ENCODE results near the gene C1QTNF5. TPM values are rescaled to one million over a fixed set of nuclear protein-coding genes. Genes with fewer than 3 reads are reported as not detected.

Gene C1QTNF5
- total RNA-seq, 1 donor from 2014 or later: 0.90 TPM

DNA sequence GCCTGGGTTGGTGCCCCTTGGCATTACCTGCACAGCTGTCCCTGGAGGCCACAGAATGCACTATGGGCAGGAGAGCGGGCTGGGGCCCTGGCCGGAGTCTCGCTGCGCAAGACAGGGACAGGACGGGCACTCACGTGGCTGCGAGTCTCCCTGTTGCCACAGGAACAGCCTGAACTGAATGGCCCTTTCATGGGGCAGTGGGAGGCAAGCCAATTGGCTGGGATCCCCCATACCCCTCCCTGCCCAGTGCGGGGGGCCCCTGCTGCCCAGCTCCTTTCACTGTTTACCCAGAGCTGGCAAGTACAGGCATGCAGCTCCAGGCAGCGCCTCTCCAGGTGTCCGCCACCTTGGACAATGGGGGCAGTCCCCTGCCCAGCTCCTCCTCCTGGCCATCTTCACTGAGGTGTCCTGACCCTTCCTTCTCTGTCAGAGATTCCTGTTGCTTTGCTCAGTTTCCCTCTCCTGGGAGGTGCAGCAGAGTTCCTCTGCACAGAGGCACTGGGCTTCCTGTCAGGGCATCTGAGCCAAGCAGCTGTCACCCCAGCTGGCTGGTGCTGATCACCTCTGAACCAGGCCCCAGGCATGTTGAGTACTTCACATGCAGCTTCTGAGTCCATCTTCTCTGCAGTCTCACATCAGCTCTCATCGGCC lies 35.6 kb upstream of the C1QTNF5 start:
- Mint-ChIP-seq H3K4me1 (peaks cover 59% of the 10 kb centered on the region), H3K4me3 (peak overlapping the region; percentile 63), H3K27ac (peak overlapping the region; percentile 60), H3K9me3 (no peaks in the 10 kb centered on the region), H3K36me3 (no peaks in the 10 kb centered on the region), H3K27me3 (ENCODE audit: insufficient read depth, low read depth) (peaks cover 11% of the 10 kb centered on the region)
- H3K4me3 ChIP-seq: no peak overlapping the region
- TF ChIP-seq EZH2phosphoT487 (IDR thresholded peaks at IDR 0.05) (no peak), EZH2 (IDR thresholded peaks at IDR 0.05) (no peak)
- TF ChIP-seq, protein P1, sequence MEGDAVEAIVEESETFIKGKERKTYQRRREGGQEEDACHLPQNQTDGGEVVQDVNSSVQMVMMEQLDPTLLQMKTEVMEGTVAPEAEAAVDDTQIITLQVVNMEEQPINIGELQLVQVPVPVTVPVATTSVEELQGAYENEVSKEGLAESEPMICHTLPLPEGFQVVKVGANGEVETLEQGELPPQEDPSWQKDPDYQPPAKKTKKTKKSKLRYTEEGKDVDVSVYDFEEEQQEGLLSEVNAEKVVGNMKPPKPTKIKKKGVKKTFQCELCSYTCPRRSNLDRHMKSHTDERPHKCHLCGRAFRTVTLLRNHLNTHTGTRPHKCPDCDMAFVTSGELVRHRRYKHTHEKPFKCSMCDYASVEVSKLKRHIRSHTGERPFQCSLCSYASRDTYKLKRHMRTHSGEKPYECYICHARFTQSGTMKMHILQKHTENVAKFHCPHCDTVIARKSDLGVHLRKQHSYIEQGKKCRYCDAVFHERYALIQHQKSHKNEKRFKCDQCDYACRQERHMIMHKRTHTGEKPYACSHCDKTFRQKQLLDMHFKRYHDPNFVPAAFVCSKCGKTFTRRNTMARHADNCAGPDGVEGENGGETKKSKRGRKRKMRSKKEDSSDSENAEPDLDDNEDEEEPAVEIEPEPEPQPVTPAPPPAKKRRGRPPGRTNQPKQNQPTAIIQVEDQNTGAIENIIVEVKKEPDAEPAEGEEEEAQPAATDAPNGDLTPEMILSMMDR (IDR thresholded peaks at IDR 0.05): no peak
- no peaks in the 10 kb centered on the region for H3K36me3 ChIP-seq
- peaks cover 6% of the 10 kb centered on the region for H4K20me1 ChIP-seq (ENCODE audit: low read depth)
- H3K4me2 ChIP-seq: peak overlapping the region; percentile 64
- peaks cover 71% of the 10 kb centered on the region for H3K4me1 ChIP-seq
- no peak overlapping the region for H2AFZ ChIP-seq (replicated peaks)
- H3K9ac ChIP-seq: no peak overlapping the region
- H3K79me2 ChIP-seq (ENCODE audit: low read depth): no peaks in the 10 kb centered on the region
- H3K27ac ChIP-seq: no peak overlapping the region
- peak; percentile 70 for DNase-seq (ENCODE audit: low spot score)
- no peaks in the 10 kb centered on the region for H3K9me3 ChIP-seq (ENCODE audit: low read depth)
- no peaks in the 10 kb centered on the region for H3K27me3 ChIP-seq
- H3F3A ChIP-seq (ENCODE audit: low read depth): peaks cover 58% of the 10 kb centered on the region

DNA sequence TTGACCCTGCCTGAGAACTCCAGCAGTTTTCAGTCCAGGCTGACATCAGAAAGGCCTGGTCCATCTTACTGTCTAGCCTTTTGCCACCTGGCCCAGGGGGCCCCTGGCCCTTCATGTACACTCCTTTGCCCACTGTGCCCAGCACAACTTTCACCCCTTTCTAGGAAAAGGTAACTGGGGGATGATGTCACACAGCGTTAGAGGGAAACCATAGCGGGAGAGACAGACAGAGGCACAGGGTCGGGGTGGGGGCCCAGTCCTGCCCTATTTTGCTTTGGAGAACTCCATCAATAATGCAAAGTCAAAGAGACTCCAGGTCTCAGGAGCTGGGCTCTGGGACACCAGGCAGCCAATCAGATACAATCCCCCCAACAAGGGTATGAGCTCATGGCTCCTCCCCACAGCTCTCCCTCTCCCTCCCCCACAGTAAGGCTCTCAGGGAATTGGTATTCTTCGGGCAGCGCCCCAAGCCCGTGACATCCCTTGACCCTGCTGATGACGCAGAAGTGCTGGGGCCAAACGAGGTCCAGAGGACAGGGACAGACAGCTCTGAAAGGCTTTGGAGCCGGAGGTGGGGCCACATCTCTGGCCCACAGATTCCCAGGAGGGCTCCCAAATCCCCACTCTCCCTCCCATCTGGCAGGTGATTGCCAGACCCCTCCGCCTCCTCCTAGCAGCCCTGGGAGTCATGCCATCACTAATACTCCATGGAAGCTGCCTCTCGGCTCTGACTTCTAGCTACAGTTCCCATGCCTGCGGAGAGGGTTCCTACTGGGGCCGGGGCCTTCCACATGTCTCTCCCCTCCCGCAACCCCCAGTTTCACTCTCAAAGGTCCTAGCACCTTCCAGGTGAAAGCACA lies 34.9 kb upstream of the C1QTNF5 start:
- Histone ChIP-seq H3K4me3 (no peak overlapping the region), H3K9ac (no peak overlapping the region), H3K27me3 (no peaks in the 10 kb centered on the region), H4K20me1 (ENCODE audit: low read depth) (peaks cover 6% of the 10 kb centered on the region), H3K4me1 (peaks cover 72% of the 10 kb centered on the region), H3K36me3 (no peaks in the 10 kb centered on the region), H3K4me2 (peak overlapping the region; percentile 64), H3K79me2 (ENCODE audit: low read depth) (no peaks in the 10 kb centered on the region), H3K9me3 (ENCODE audit: low read depth) (no peaks in the 10 kb centered on the region), H3K27ac (no peak overlapping the region), H3F3A (ENCODE audit: low read depth) (peaks cover 51% of the 10 kb centered on the region), H2AFZ (replicated peaks) (no peak overlapping the region)
- Mint-ChIP-seq H3K4me1 (peaks cover 58% of the 10 kb centered on the region), H3K4me3 (no peak overlapping the region), H3K36me3 (no peaks in the 10 kb centered on the region), H3K27me3 (ENCODE audit: insufficient read depth, low read depth) (peaks cover 10% of the 10 kb centered on the region), H3K27ac (peak overlapping the region; percentile 60), H3K9me3 (no peaks in the 10 kb centered on the region)
- TF ChIP-seq EZH2phosphoT487 (IDR thresholded peaks at IDR 0.05): no peak
- TF ChIP-seq EZH2 (IDR thresholded peaks at IDR 0.05): no peak
- TF ChIP-seq, protein P1 (IDR thresholded peaks at IDR 0.05): no peak
- peak; percentile 57 for DNase-seq (ENCODE audit: low spot score)

DNA sequence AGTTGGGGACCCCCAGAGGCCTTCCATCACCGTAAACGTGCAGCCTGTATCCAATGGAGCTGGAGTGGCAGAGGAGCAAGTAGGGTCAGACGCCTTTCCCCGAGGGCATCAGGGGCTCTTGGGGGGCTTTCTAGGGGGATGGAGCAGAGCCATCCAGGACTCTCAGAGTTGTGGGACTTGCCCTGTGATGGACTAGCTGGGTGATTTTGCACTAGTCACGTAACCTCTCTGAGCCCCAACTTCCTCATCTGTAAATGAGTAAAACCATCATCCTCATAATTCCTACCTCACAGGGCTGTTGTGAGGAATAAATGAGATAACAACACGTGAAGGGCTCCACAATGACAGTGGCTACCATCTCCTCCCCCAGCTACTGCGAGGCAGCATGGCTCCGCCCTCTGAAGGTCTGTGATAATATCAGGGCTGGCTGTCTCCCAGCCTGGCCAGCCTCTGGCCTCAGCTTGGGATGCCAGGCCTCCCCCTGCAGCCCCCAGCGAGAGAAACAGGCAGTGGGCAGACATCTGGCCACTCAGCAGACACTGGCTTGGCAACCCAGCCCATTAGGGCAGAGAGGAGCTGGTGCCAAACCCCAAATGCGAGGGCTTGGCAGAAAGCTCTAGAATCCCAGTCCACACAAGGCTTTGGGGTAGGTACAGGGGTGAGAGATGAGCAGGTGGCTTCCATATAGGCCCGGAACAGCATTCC lies 34.1 kb upstream of the C1QTNF5 start:
- no peaks in the 10 kb centered on the region for H3K27me3 ChIP-seq
- peaks cover 51% of the 10 kb centered on the region for H3F3A ChIP-seq (ENCODE audit: low read depth)
- H3K36me3 Mint-ChIP-seq: no peaks in the 10 kb centered on the region
- H3K4me1 ChIP-seq: peaks cover 68% of the 10 kb centered on the region
- peaks cover 64% of the 10 kb centered on the region for H3K4me1 Mint-ChIP-seq
- no peak overlapping the region for H3K27ac ChIP-seq
- no peaks in the 10 kb centered on the region for H3K9me3 Mint-ChIP-seq
- peak overlapping the region; percentile 28 for H3K4me2 ChIP-seq
- H3K27me3 Mint-ChIP-seq (ENCODE audit: insufficient read depth, low read depth): peaks cover 15% of the 10 kb centered on the region
- H4K20me1 ChIP-seq (ENCODE audit: low read depth): peaks cover 6% of the 10 kb centered on the region
- H3K4me3 ChIP-seq: no peak overlapping the region
- TF ChIP-seq EZH2phosphoT487 (IDR thresholded peaks at IDR 0.05) (no peak), EZH2 (IDR thresholded peaks at IDR 0.05) (no peak)
- TF ChIP-seq, protein P1 (IDR thresholded peaks at IDR 0.05): no peak
- no peak overlapping the region for H3K27ac Mint-ChIP-seq
- H3K36me3 ChIP-seq: no peaks in the 10 kb centered on the region
- H3K79me2 ChIP-seq (ENCODE audit: low read depth): no peaks in the 10 kb centered on the region
- H2AFZ ChIP-seq (replicated peaks): no peak overlapping the region
- DNase-seq (ENCODE audit: low spot score): no peak
- no peaks in the 10 kb centered on the region for H3K9me3 ChIP-seq (ENCODE audit: low read depth)
- H3K9ac ChIP-seq: no peak overlapping the region
- H3K4me3 Mint-ChIP-seq: peak overlapping the region; percentile 18
